BLaER1 treated with 17β-estradiol and CSF1 and Interleukin-3, amounts not matched to agents 10 nM and 100 nM (cell line): ENCODE data around the gene PGLYRP4.
"Not testable (repeated sequence)": the region's sequence is repeated elsewhere in the genome, so short reads cannot be mapped to it uniquely, and the experiment has no call there.

Experiments used
- H3K27ac ChIP-seq, 11 experiments: shearing (Covaris generic); formaldehyde crosslinking; 2 replicates each; pipeline ENCODE4 v1.8.1; 2022
- H3K27me3 ChIP-seq, 11 experiments: shearing (Covaris generic); formaldehyde crosslinking; 2 replicates each; pipeline ENCODE4 v1.8.1; 2022
- H3K36me3 ChIP-seq, 11 experiments: shearing (Covaris generic); formaldehyde crosslinking; 2 replicates each; pipeline ENCODE4 v1.8.1; 2022
- H3K4me1 ChIP-seq, 10 experiments: shearing (Covaris generic); formaldehyde crosslinking; 2 replicates each; pipeline ENCODE4 v1.8.1; 2022
- H3K4me2 ChIP-seq, 11 experiments: shearing (Covaris generic); formaldehyde crosslinking; 2 replicates each; pipeline ENCODE4 v1.8.1; 2022
- H3K4me3 ChIP-seq, 10 experiments: shearing (Covaris generic); formaldehyde crosslinking; 2 replicates each; pipeline ENCODE4 v1.8.1; 2022
- H3K9ac ChIP-seq, 11 experiments: shearing (Covaris generic); formaldehyde crosslinking; 2 replicates each; pipeline ENCODE4 v1.8.1; 2022
- H3K9me3 ChIP-seq, 11 experiments: shearing (Covaris generic); formaldehyde crosslinking; replicated peaks in 1 of 11; 2 replicates each; pipeline ENCODE4 v1.8.1; 2022
- H4K20me1 ChIP-seq, 11 experiments: shearing (Covaris generic); formaldehyde crosslinking; 2 replicates each; pipeline ENCODE4 v1.8.1; 2022
- Cebpa-rat ChIP-seq, 11 experiments: shearing (Covaris generic); IDR thresholded peaks; 2 replicates each; pipeline ENCODE4 v1.8.1; 2022

PGLYRP4 gene

GRCh38 chr1:153352523-153352922 is 3.9 kb upstream of the PGLYRP4 start:
- H3K4me2 ChIP-seq = no peak overlapping the region
- H3K4me1 ChIP-seq = peaks cover 20 to 79% (median 49%) of the 10 kb centered on the region in 10 experiments
- no peaks in the 10 kb centered on the region for H3K27me3 ChIP-seq
- H3K36me3 ChIP-seq = no peaks in the 10 kb centered on the region
- no peak overlapping the region for H3K27ac ChIP-seq
- no peak overlapping the region for H3K9ac ChIP-seq
- no peak for TF ChIP-seq Cebpa-rat (IDR thresholded peaks at IDR 0.05)
- no peaks in the 10 kb centered on the region; a peak in 1 of 22 replicates for H4K20me1 ChIP-seq
- peaks cover 0 to 10% (median 0%) of the 10 kb centered on the region in 11 experiments; a peak in 2 of 22 replicates for H3K9me3 ChIP-seq
- no peak overlapping the region for H3K4me3 ChIP-seq

- Histone ChIP-seq H3K36me3 (no peaks in the 10 kb centered on the region), H3K4me3 (no peak overlapping the region), H4K20me1 (peaks cover 0 to 5% (median 0%) of the 10 kb centered on the region in 11 experiments; a peak in 2 of 22 replicates), H3K27me3 (peaks cover 0 to 15% (median 0%) of the 10 kb centered on the region in 11 experiments; a peak in 4 of 22 replicates), H3K9me3 (no peaks in the 10 kb centered on the region), H3K27ac (no peak overlapping the region), H3K9ac (peak overlapping the region in 2 of 11 experiments; percentile 14 to 38; a peak in 2 of 22 replicates), H3K4me2 (peak overlapping the region; percentile 22 to 68 (median 48); a peak in 18 of 22 replicates), H3K4me1 (peaks cover 27 to 70% (median 41%) of the 10 kb centered on the region in 10 experiments)
- no peak for TF ChIP-seq Cebpa-rat (IDR thresholded peaks at IDR 0.05)
Observed at GRCh38 chr1:153350321-153350957, 1.8 kb upstream of the PGLYRP4 start.

DNA sequence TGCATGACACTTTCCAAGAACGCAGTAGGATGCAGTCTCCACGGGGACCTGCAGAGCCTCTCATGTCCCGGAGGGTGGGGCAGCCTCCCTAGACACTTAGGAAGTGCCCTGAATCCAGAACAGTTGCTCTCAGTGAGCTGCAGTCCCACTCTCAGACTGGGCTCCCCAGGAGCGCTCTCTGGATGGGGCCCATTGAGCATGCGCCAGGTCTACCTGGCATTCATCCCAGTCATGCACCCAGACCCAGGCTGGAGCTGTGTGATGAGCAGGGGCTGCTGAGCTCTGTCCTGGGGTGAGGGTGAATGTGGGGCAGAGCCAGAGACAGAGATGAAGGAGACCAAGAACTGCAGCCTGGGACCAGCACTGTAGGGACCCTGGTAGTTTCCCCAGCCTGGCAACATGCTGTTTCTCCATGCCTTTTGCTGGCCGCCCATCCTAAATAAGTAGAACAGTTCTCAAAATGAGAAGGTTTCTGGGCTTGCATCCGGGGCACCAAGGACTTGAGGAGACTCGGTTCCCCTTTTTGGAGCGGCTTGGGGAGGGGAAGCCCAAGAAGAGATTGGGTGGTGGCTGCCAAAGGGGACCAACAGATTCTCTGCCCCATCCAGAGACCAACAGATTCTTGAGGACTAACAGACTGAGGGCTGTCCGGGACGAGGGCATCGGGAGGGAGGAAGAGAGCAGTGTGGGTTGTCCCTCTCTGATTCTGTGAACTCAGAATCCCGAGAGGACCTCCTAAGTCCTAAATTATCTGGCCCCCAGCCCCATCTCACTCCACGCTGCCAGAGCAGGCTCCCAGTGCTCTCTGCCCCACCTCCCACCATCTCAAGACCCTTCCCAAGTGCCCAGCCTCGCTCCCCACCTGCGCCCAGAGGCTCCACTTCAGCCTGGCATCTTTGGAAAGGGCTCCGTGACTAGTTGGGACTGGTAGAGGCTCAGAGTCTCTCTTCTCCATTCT is 1.0 kb upstream of the PGLYRP4 start:
- Histone ChIP-seq H3K36me3 (no peaks in the 10 kb centered on the region), H3K4me2 (peak overlapping the region; percentile 12 to 68 (median 38); a peak in 19 of 22 replicates), H3K27me3 (peaks cover 0 to 15% (median 0%) of the 10 kb centered on the region in 11 experiments; a peak in 4 of 22 replicates), H3K9ac (no peak overlapping the region), H4K20me1 (peaks cover 0 to 9% (median 0%) of the 10 kb centered on the region in 11 experiments; a peak in 2 of 22 replicates), H3K4me3 (no peak overlapping the region), H3K9me3 (no peaks in the 10 kb centered on the region), H3K27ac (no peak overlapping the region), H3K4me1 (peaks cover 35 to 70% (median 45%) of the 10 kb centered on the region in 10 experiments)
- no peak for TF ChIP-seq Cebpa-rat (IDR thresholded peaks at IDR 0.05)

- no peaks in the 10 kb centered on the region for H3K9me3 ChIP-seq
- H3K36me3 ChIP-seq = no peaks in the 10 kb centered on the region
- peaks cover 0 to 15% (median 0%) of the 10 kb centered on the region in 11 experiments; a peak in 5 of 22 replicates for H3K27me3 ChIP-seq
- H3K27ac ChIP-seq = no peak overlapping the region
- no peak overlapping the region for H3K4me3 ChIP-seq
- H3K9ac ChIP-seq = no peak overlapping the region
- H3K4me1 ChIP-seq = peaks cover 53 to 70% (median 59%) of the 10 kb centered on the region in 10 experiments
- peaks cover 0 to 9% (median 0%) of the 10 kb centered on the region in 11 experiments; a peak in 2 of 22 replicates for H4K20me1 ChIP-seq
- H3K4me2 ChIP-seq = no peak overlapping the region
- no peak for TF ChIP-seq Cebpa-rat (IDR thresholded peaks at IDR 0.05)
Observed at GRCh38 chr1:153347856-153348255, 785 bp downstream of the PGLYRP4 start.

- H3K27ac ChIP-seq, H3K9ac ChIP-seq, H3K36me3 ChIP-seq, H4K20me1 ChIP-seq, H3K4me3 ChIP-seq, H3K9me3 ChIP-seq: not testable (repeated sequence)
- peak overlapping the region in 1 of 11 experiments; percentile 94; a peak in 2 of 22 replicates for H3K4me2 ChIP-seq
- peaks cover 61 to 75% (median 66%) of the 10 kb centered on the region in 10 experiments for H3K4me1 ChIP-seq
- peaks cover 0 to 15% (median 0%) of the 10 kb centered on the region in 11 experiments; a peak in 5 of 22 replicates for H3K27me3 ChIP-seq
Observed at GRCh38 chr1:153347049-153347448, 1.6 kb downstream of the PGLYRP4 start.

DNA sequence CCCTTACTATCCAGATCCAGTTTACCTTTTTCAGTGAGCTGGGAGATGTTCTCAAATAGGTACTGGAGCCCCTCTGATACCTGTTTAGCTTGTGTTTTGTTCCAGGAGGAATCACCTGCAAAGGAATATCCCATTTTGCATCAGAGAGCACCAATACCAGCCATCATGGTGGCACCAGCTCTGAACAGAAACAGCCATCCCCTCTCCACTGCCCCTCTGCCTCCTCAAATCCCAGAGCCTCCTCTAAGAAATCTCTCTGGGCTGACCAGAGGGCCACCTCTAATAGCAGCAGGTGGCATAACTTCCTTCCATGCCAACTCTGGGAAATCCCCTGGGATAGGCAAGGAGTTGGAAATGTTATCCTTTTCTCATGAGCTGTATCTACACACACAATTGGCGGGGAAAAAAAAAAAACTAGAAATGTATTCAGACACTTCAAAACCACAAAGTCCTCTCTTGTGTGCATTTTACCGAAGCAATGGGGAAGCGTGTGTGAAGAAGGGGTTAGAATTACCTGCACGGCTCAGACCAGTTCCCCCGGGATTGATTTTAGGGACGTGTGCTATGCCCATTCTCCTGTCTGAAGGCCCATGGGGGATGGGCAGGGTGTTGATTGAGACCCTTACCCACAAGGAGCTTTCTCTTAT is 2.4 kb downstream of the PGLYRP4 start:
- H4K20me1 ChIP-seq = peaks cover 0 to 9% (median 0%) of the 10 kb centered on the region in 11 experiments; a peak in 2 of 22 replicates
- H3K9ac ChIP-seq = no peak overlapping the region
- H3K4me1 ChIP-seq = peaks cover 65 to 83% (median 74%) of the 10 kb centered on the region in 10 experiments
- H3K4me3 ChIP-seq = 0 out of 20 replicates have a peak overlapping the region, but pooled peaks of 1 of the 10 experiments have one; percentile 7
- peaks cover 0 to 15% (median 0%) of the 10 kb centered on the region in 11 experiments; a peak in 5 of 22 replicates for H3K27me3 ChIP-seq
- H3K27ac ChIP-seq = no peak overlapping the region
- TF ChIP-seq Cebpa-rat (IDR thresholded peaks at IDR 0.05) = no peak
- no peaks in the 10 kb centered on the region for H3K9me3 ChIP-seq
- peak overlapping the region; percentile 63 to 94 (median 86) for H3K4me2 ChIP-seq
- H3K36me3 ChIP-seq = no peaks in the 10 kb centered on the region

- H3K4me2 ChIP-seq = peak overlapping the region; percentile 63 to 94 (median 86)
- H3K4me1 ChIP-seq = peaks cover 60 to 77% (median 69%) of the 10 kb centered on the region in 10 experiments
- H3K9ac ChIP-seq = no peak overlapping the region
Observed at GRCh38 chr1:153345187-153346076, 3.2 kb downstream of the PGLYRP4 start.

More at GRCh38 chr1:153345187-153346076, 3.2 kb downstream of the PGLYRP4 start:
- Histone ChIP-seq H3K27me3 (peaks cover 0 to 15% (median 0%) of the 10 kb centered on the region in 11 experiments; a peak in 5 of 22 replicates), H4K20me1 (peaks cover 0 to 9% (median 0%) of the 10 kb centered on the region in 11 experiments; a peak in 2 of 22 replicates), H3K9me3 (no peaks in the 10 kb centered on the region), H3K36me3 (no peaks in the 10 kb centered on the region), H3K4me3 (0 out of 20 replicates have a peak overlapping the region, but pooled peaks of 1 of the 10 experiments have one; percentile 7), H3K27ac (peak overlapping the region in 1 of 11 experiments; percentile 14; a peak in 1 of 22 replicates)
- no peak for TF ChIP-seq Cebpa-rat (IDR thresholded peaks at IDR 0.05)
